ENCODE results near the gene ADIPOR2.
"Not testable (repeated sequence)": the region's sequence is repeated elsewhere in the genome, so short reads cannot be mapped to it uniquely, and the experiment has no call there.

Gene ADIPOR2

GRCh38 chr12:1732914-1733313 lies 42.0 kb downstream of the ADIPOR2 start:
- no peak for DNase-seq (ENCODE audit: extremely low read depth, insufficient read length)
- no peak overlapping the region for H3K4me3 ChIP-seq (replicated peaks; ENCODE audit: low read depth, low read length)
- TF ChIP-seq CTCF (IDR thresholded peaks at IDR 0.05; ENCODE audit: insufficient read depth, low read length, poor library complexity, severe bottlenecking): no peak
- no peaks in the 10 kb centered on the region for H3K36me3 ChIP-seq (ENCODE audit: control insufficient read depth, insufficient read depth, low read length)
- no peaks in the 10 kb centered on the region for H3K27me3 ChIP-seq (replicated peaks; ENCODE audit: control insufficient read depth, insufficient read depth, low read length)

GRCh38 chr12:1733712-1734111 lies 42.8 kb downstream of the ADIPOR2 start:
- H3K27me3 ChIP-seq (replicated peaks; ENCODE audit: control insufficient read depth, insufficient read depth, low read length); H3K36me3 ChIP-seq (ENCODE audit: control insufficient read depth, insufficient read depth, low read length); DNase-seq (ENCODE audit: extremely low read depth, insufficient read length); H3K4me3 ChIP-seq (replicated peaks; ENCODE audit: low read depth, low read length): not testable (repeated sequence)

- Histone ChIP-seq H3K36me3 (ENCODE audit: control insufficient read depth, insufficient read depth, low read length) (no peaks in the 10 kb centered on the region), H3K4me3 (replicated peaks; ENCODE audit: low read depth, low read length) (no peak overlapping the region), H3K27me3 (replicated peaks; ENCODE audit: control insufficient read depth, insufficient read depth, low read length) (no peaks in the 10 kb centered on the region)
- TF ChIP-seq CTCF (IDR thresholded peaks at IDR 0.05; ENCODE audit: insufficient read depth, low read length, poor library complexity, severe bottlenecking): no peak
- no peak for DNase-seq (ENCODE audit: extremely low read depth, insufficient read length)
These were observed 46.9 kb downstream of the ADIPOR2 start for GRCh38 chr12:1737652-1738286.

- DNase-seq (ENCODE audit: extremely low read depth, insufficient read length): no peak
- TF ChIP-seq CTCF (IDR thresholded peaks at IDR 0.05; ENCODE audit: insufficient read depth, low read length, poor library complexity, severe bottlenecking): no peak
- no peaks in the 10 kb centered on the region for H3K27me3 ChIP-seq (replicated peaks; ENCODE audit: control insufficient read depth, insufficient read depth, low read length)
- no peak overlapping the region for H3K4me3 ChIP-seq (replicated peaks; ENCODE audit: low read depth, low read length)
- H3K36me3 ChIP-seq (ENCODE audit: control insufficient read depth, insufficient read depth, low read length): no peaks in the 10 kb centered on the region
These were observed 47.6 kb downstream of the ADIPOR2 start for GRCh38 chr12:1738446-1738845.

- Histone ChIP-seq H3K27me3 (replicated peaks; ENCODE audit: control insufficient read depth, insufficient read depth, low read length) (no peaks in the 10 kb centered on the region), H3K4me3 (replicated peaks; ENCODE audit: low read depth, low read length) (no peak overlapping the region), H3K36me3 (ENCODE audit: control insufficient read depth, insufficient read depth, low read length) (no peaks in the 10 kb centered on the region)
- DNase-seq (ENCODE audit: extremely low read depth, insufficient read length): no peak
- TF ChIP-seq CTCF (IDR thresholded peaks at IDR 0.05; ENCODE audit: insufficient read depth, low read length, poor library complexity, severe bottlenecking): no peak
These were observed 48.5 kb downstream of the ADIPOR2 start for GRCh38 chr12:1739368-1739767.

GRCh38 chr12:1740161-1740948 lies 49.5 kb downstream of the ADIPOR2 start:
- DNase-seq (ENCODE audit: extremely low read depth, insufficient read length): no peak
- H3K36me3 ChIP-seq (ENCODE audit: control insufficient read depth, insufficient read depth, low read length): no peaks in the 10 kb centered on the region
- H3K4me3 ChIP-seq (replicated peaks; ENCODE audit: low read depth, low read length): no peak overlapping the region
- TF ChIP-seq CTCF (IDR thresholded peaks at IDR 0.05; ENCODE audit: insufficient read depth, low read length, poor library complexity, severe bottlenecking): no peak
- no peaks in the 10 kb centered on the region for H3K27me3 ChIP-seq (replicated peaks; ENCODE audit: control insufficient read depth, insufficient read depth, low read length)

Measured in GM06990 (cell line).